ENCODE data around the gene MAPK9. TPM values are rescaled to one million over a fixed set of nuclear protein-coding genes. Genes with fewer than 3 reads are reported as not detected.
"Not testable (repeated sequence)": the region's sequence is repeated elsewhere in the genome, so short reads cannot be mapped to it uniquely, and the experiment has no call there.

Gene MAPK9
- total and polyA plus RNA-seq, 2 donors from 2014 or later = 17.3 to 30.9 TPM

GRCh38 chr5:180301253-180301652 lies 9.4 kb upstream of the MAPK9 start:
- FAIRE-seq = no peak
- no peaks in the 10 kb centered on the region for H3K4me1 ChIP-seq (ENCODE audit: control insufficient read depth in 2 of 3, insufficient read depth in 2 of 3, low read depth in 1 of 3, low read length in 3 of 3)
- no peaks in the 10 kb centered on the region for H3K27me3 ChIP-seq (ENCODE audit: control insufficient read depth, insufficient read depth, low read length)
- H3K9ac ChIP-seq (ENCODE audit: low read length in 3 of 3) = no peak overlapping the region
- intact Hi-C loops (cut with DNase I) = no loop called here
- no peaks in the 10 kb centered on the region for H3K9me3 ChIP-seq (ENCODE audit: control insufficient read depth in 2 of 3, insufficient read depth in 1 of 3, low read length in 3 of 3)
- no peaks in the 10 kb centered on the region for H3K36me3 ChIP-seq (ENCODE audit: control insufficient read depth in 2 of 3, insufficient read depth in 3 of 3, low read length in 3 of 3)
- H3K4me3 ChIP-seq (ENCODE audit: low read length in 3 of 3) = no peak overlapping the region
- TF ChIP-seq CTCF (IDR thresholded peaks at IDR 0.05; ENCODE audit: borderline replicate concordance, extremely low read depth, insufficient read depth) = no peak
- no peak for DNase-seq
- no peak overlapping the region for H3K27ac ChIP-seq (ENCODE audit: low read depth in 2 of 2, low read length in 2 of 2)

- H3K4me3 ChIP-seq (ENCODE audit: low read length in 3 of 3) = no peak overlapping the region
- no peaks in the 10 kb centered on the region for H3K4me1 ChIP-seq (ENCODE audit: control insufficient read depth in 2 of 3, insufficient read depth in 2 of 3, low read depth in 1 of 3, low read length in 3 of 3)
- no peaks in the 10 kb centered on the region for H3K27me3 ChIP-seq (ENCODE audit: control insufficient read depth, insufficient read depth, low read length)
- TF ChIP-seq CTCF (IDR thresholded peaks at IDR 0.05; ENCODE audit: borderline replicate concordance, extremely low read depth, insufficient read depth) = no peak
- intact Hi-C loops (cut with DNase I) = loop anchor here (10.0 kb wide), 1 partner anchor 165 kb away; no protein-coding TSS in a partner anchor
- no peaks in the 10 kb centered on the region for H3K36me3 ChIP-seq (ENCODE audit: control insufficient read depth in 2 of 3, insufficient read depth in 3 of 3, low read length in 3 of 3)
- FAIRE-seq (no peak), DNase-seq (no peak)
- no peak overlapping the region for H3K9ac ChIP-seq (ENCODE audit: low read length in 3 of 3)
- H3K9me3 ChIP-seq (ENCODE audit: control insufficient read depth in 2 of 3, insufficient read depth in 1 of 3, low read length in 3 of 3) = no peaks in the 10 kb centered on the region
- H3K27ac ChIP-seq (ENCODE audit: low read depth in 2 of 2, low read length in 2 of 2) = no peak overlapping the region
Observed at GRCh38 chr5:180299526-180299925, 7.6 kb upstream of the MAPK9 start.

GRCh38 chr5:180299014-180299413 lies 7.1 kb upstream of the MAPK9 start:
- H3K9me3 ChIP-seq (ENCODE audit: control insufficient read depth in 2 of 3, insufficient read depth in 1 of 3, low read length in 3 of 3); H3K9ac ChIP-seq (ENCODE audit: low read length in 3 of 3); H3K4me3 ChIP-seq (ENCODE audit: low read length in 3 of 3); H3K27ac ChIP-seq (ENCODE audit: low read depth in 2 of 2, low read length in 2 of 2); FAIRE-seq; H3K36me3 ChIP-seq (ENCODE audit: control insufficient read depth in 2 of 3, insufficient read depth in 3 of 3, low read length in 3 of 3); DNase-seq; H3K27me3 ChIP-seq (ENCODE audit: control insufficient read depth, insufficient read depth, low read length); H3K4me1 ChIP-seq (ENCODE audit: control insufficient read depth in 2 of 3, insufficient read depth in 2 of 3, low read depth in 1 of 3, low read length in 3 of 3): not testable (repeated sequence)
- intact Hi-C loops (cut with DNase I) = loop anchor here (10.0 kb wide), 1 partner anchor 166 kb away; no protein-coding TSS in a partner anchor

- intact Hi-C loops (cut with DNase I) = loop anchor here (10.0 kb wide), 1 partner anchor 167 kb away; no protein-coding TSS in a partner anchor
- Histone ChIP-seq H3K36me3 (ENCODE audit: control insufficient read depth in 2 of 3, insufficient read depth in 3 of 3, low read length in 3 of 3) (no peaks in the 10 kb centered on the region), H3K9ac (ENCODE audit: low read length in 3 of 3) (no peak overlapping the region), H3K27me3 (ENCODE audit: control insufficient read depth, insufficient read depth, low read length) (no peaks in the 10 kb centered on the region), H3K4me3 (ENCODE audit: low read length in 3 of 3) (no peak overlapping the region), H3K9me3 (ENCODE audit: control insufficient read depth in 2 of 3, insufficient read depth in 1 of 3, low read length in 3 of 3) (no peaks in the 10 kb centered on the region), H3K4me1 (ENCODE audit: control insufficient read depth in 2 of 3, insufficient read depth in 2 of 3, low read depth in 1 of 3, low read length in 3 of 3) (peaks cover 0 to 7% (median 0%) of the 10 kb centered on the region in 3 donors), H3K27ac (ENCODE audit: low read depth in 2 of 2, low read length in 2 of 2) (no peak overlapping the region)
- TF ChIP-seq CTCF (IDR thresholded peaks at IDR 0.05; ENCODE audit: borderline replicate concordance, extremely low read depth, insufficient read depth) = no peak
- FAIRE-seq (no peak), DNase-seq (no peak)
Observed at GRCh38 chr5:180297587-180298282, 5.9 kb upstream of the MAPK9 start.

Measured in kidney (tissue), 14 donors.